OCI-LY7 (cell line): ENCODE results near the gene GATM. TPM values are rescaled to one million over a fixed set of nuclear protein-coding genes. Genes with fewer than 3 reads are reported as not detected.

Experiments
- BruUV-seq: library from RNA; stranded (reverse); fragments of 400-500 nt; replicated peaks from 2 replicates; lab custom pipeline; 2021; lab: Mats Ljungman, UMichigan
- CTCF ChIA-PET: fragments of 300-600 bp; sonication (Branson Sonifier 250); formaldehyde crosslinking; loops from one replicate; lab custom pipeline; 2022; ENCODE audit warnings: antibody characterized with exemption; ENCODE audit not compliant: unreplicated experiment; lab: Charles Lee
- POLR2A ChIA-PET: fragments of 300-600 bp; sonication (Branson Sonifier 250); formaldehyde crosslinking; loops from one replicate; lab custom pipeline; 2022; ENCODE audit warnings: antibody characterized with exemption; lab: Charles Lee
- DNase-seq: peaks from one replicate; pipeline ENCODE4 v3.0.0-alpha.2; 2015; ENCODE audit warnings: low spot score
- H2AFZ ChIP-seq: fragments of 200-600 bp; sonication (generic), shearing (Covaris generic); 2 replicates; pipeline ENCODE4 v1.6.1; 2014; ENCODE audit warnings: mild to moderate bottlenecking, antibody characterized with exemption, low read length, moderate library complexity
- H3K27ac ChIP-seq: fragments of 200-600 bp; sonication (generic); 2 replicates; pipeline ENCODE4 v1.5.1; 2014; ENCODE audit warnings: mixed run types, low read depth, mild to moderate bottlenecking, moderate library complexity, low read length, inconsistent platforms; ENCODE audit not compliant: poor library complexity, severe bottlenecking
- H3K36me3 ChIP-seq: fragments of 200-600 bp; sonication (generic); 2 replicates; pipeline ENCODE4 v1.6.1; 2014; ENCODE audit warnings: mild to moderate bottlenecking, antibody characterized with exemption, low read length, moderate library complexity, mixed read lengths; ENCODE audit not compliant: insufficient read depth
- H3K4me1 ChIP-seq: fragments of 200-600 bp; sonication (generic); 2 replicates; pipeline ENCODE4 v1.5.1; 2014; ENCODE audit warnings: mild to moderate bottlenecking, low read length; ENCODE audit not compliant: insufficient read depth, poor library complexity, severe bottlenecking
- H3K4me2 ChIP-seq: fragments of 200-600 bp; sonication (generic); 2 replicates; pipeline ENCODE4 v1.6.1; 2014; ENCODE audit warnings: mild to moderate bottlenecking, low read length
- H3K4me3 ChIP-seq: fragments of 200-600 bp; sonication (generic); 2 replicates; pipeline ENCODE4 v1.5.1; 2014; ENCODE audit warnings: mild to moderate bottlenecking, low read depth, low read length; ENCODE audit not compliant: poor library complexity, severe bottlenecking
- H3K79me2 ChIP-seq: fragments of 200-600 bp; sonication (generic); 2 replicates; pipeline ENCODE4 v1.6.1; 2016; ENCODE audit warnings: low read depth, mild to moderate bottlenecking, low read length, moderate library complexity, mixed read lengths; ENCODE audit not compliant: insufficient read depth
- H3K9me2 ChIP-seq: fragments of 200-600 bp; sonication (generic); 2 replicates; pipeline ENCODE4 v1.6.1; 2016; ENCODE audit warnings: mild to moderate bottlenecking, low read length, mixed read lengths; ENCODE audit not compliant: insufficient read depth
- H3K9me3 ChIP-seq: fragments of 200-600 bp; sonication (generic); 2 replicates; pipeline ENCODE4 v1.6.1; 2014; ENCODE audit warnings: mild to moderate bottlenecking, mixed run types, low read length, mixed read lengths
- H4K20me1 ChIP-seq: fragments of 200-600 bp; sonication (generic); 2 replicates; pipeline ENCODE4 v1.6.1; 2014; ENCODE audit warnings: mild to moderate bottlenecking, antibody characterized with exemption, low read length, moderate library complexity, mixed read lengths; ENCODE audit not compliant: insufficient read depth
- CTCF ChIP-seq: fragments of 200-600 bp; sonication (generic); conservative IDR thresholded peaks from 2 replicates; pipeline ENCODE4 v1.5.1; 2014; ENCODE audit warnings: mild to moderate bottlenecking, antibody characterized with exemption, low read length, moderate library complexity, mixed read lengths
- EZH2phosphoT487 ChIP-seq: fragments of 200-600 bp; sonication (generic); IDR thresholded peaks from 2 replicates; pipeline ENCODE4 v1.6.1; 2018; ENCODE audit warnings: low read depth, borderline replicate concordance, mild to moderate bottlenecking, mixed run types, antibody characterized with exemption, low read length, moderate library complexity, mixed read lengths
- intact Hi-C: fragments of 100-400 bp; cut with micrococcal nuclease; formaldehyde crosslinking; loops from one replicate; pipeline ENCODE4 v1.10.0; 2022; ENCODE audit not compliant: unreplicated experiment
- total RNA-seq, 2 experiments: library from RNA; depleted of rRNA in 1 of 2; stranded (reverse); fragments of >200 nt in 1 of 2; shearing (Covaris generic) in 1 of 2; gene quantifications; 2 replicates each; pipeline ENCODE4 v1.2.3, GENCODE V29; 2014 to 2022

The GATM gene
- total RNA-seq, 2 experiments from 2014 or later, result 1.3 to 2.7 TPM

DNA sequence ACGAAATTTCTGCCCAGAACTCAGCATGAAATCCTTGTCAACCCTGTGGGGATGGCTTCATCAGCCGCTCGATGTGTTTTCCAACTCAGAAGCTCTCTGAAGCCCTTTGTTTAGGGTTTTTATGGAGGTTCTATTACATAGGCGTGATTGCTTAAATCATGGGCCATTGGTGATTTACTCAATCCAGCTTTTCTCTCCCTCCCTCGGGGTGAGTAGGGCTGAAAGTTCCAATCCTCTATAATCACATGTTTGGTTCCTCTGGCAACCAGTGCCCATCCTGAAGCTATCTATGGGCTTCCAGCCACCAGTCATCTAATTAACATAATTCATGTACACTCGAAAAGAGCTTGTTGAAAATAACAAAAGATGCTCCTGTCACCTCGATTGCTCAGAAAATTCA is 51.6 kb downstream of the GATM start:
- no peak overlapping the region for H3K27ac ChIP-seq
- H3K36me3 ChIP-seq, result no peaks in the 10 kb centered on the region
- no peaks in the 10 kb centered on the region for H3K79me2 ChIP-seq
- no peak overlapping the region for H3K4me3 ChIP-seq
- TF ChIP-seq CTCF, result no peak
- TF ChIP-seq EZH2phosphoT487, result no peak
- H3K4me1 ChIP-seq, result no peaks in the 10 kb centered on the region
- no peak overlapping the region for H2AFZ ChIP-seq
- no peaks in the 10 kb centered on the region for H3K9me3 ChIP-seq
- DNase-seq, result no peak
- no TSS peak for BruUV-seq
- H4K20me1 ChIP-seq, result no peaks in the 10 kb centered on the region
- intact Hi-C loops, result no loop called here
- no peak overlapping the region for H3K4me2 ChIP-seq
- ChIA-PET POLR2A (interaction anchor here (0.5 to 0.7 kb wide), 3 partner anchors 12 to 215 kb away, joined by 3 to 9 read pairs (median 7); no protein-coding TSS in a partner anchor), CTCF (no interaction called here)
- H3K9me2 ChIP-seq, result no peaks in the 10 kb centered on the region

GRCh38 chr15:45326280-45326679 is 52.1 kb downstream of the GATM start:
- H3K4me1 ChIP-seq, result no peaks in the 10 kb centered on the region
- H3K4me3 ChIP-seq, result no peak overlapping the region
- POLR2A ChIA-PET, result interaction anchor here (0.6 kb wide), 1 partner anchor 10 kb away, joined by 5 read pairs; no protein-coding TSS in a partner anchor
- no peaks in the 10 kb centered on the region for H3K36me3 ChIP-seq
- no peak for DNase-seq
- H3K4me2 ChIP-seq, result no peak overlapping the region
- no peaks in the 10 kb centered on the region for H3K9me3 ChIP-seq
- intact Hi-C loops, result no loop called here
- H2AFZ ChIP-seq, result no peak overlapping the region
- H3K79me2 ChIP-seq, result no peaks in the 10 kb centered on the region
- no peaks in the 10 kb centered on the region for H4K20me1 ChIP-seq
- no peak overlapping the region for H3K27ac ChIP-seq
- no TSS peak for BruUV-seq
- H3K9me2 ChIP-seq, result no peaks in the 10 kb centered on the region
- CTCF ChIA-PET, result no interaction called here
- TF ChIP-seq EZH2phosphoT487, result no peak
- no peak for TF ChIP-seq CTCF

- CTCF ChIA-PET, result no interaction called here
- no TSS peak for BruUV-seq
- H3K36me3 ChIP-seq, result no peaks in the 10 kb centered on the region
- no peaks in the 10 kb centered on the region for H4K20me1 ChIP-seq
- no peaks in the 10 kb centered on the region for H3K4me1 ChIP-seq
- no peaks in the 10 kb centered on the region for H3K9me3 ChIP-seq
- H3K79me2 ChIP-seq, result no peaks in the 10 kb centered on the region
- H2AFZ ChIP-seq, result no peak overlapping the region
- H3K27ac ChIP-seq, result no peak overlapping the region
- POLR2A ChIA-PET, result interaction anchor here (0.6 kb wide), 2 partner anchors 73 to 159 kb away, joined by 3 to 4 read pairs; no protein-coding TSS in a partner anchor
- intact Hi-C loops, result no loop called here
- no peaks in the 10 kb centered on the region for H3K9me2 ChIP-seq
- no peak for DNase-seq
- no peak overlapping the region for H3K4me2 ChIP-seq
- TF ChIP-seq EZH2phosphoT487, result no peak
- no peak for TF ChIP-seq CTCF
- H3K4me3 ChIP-seq, result no peak overlapping the region
Measured at GRCh38 chr15:45320581-45321205, 57.7 kb downstream of the GATM start.
